Breast epithelium (tissue), 4 donors: ENCODE measurements around the gene XYLT1. TPM values are rescaled to one million over a fixed set of nuclear protein-coding genes. Genes with fewer than 3 reads are reported as not detected.

Experiments
- DNase-seq, 2 donors: peaks; one replicate each; pipeline ENCODE4 v3.0.0-alpha.2; 2019; ENCODE audit warnings: low spot score in 2 of 2
- H3K27ac ChIP-seq, 2 donors: fragments of 200-600 bp; sonication (generic) in 1 of 2; one replicate each; pipeline ENCODE4 v1.5.1; 2016 to 2019; ENCODE audit warnings: mild to moderate bottlenecking in 1 of 2
- H3K27me3 ChIP-seq, 2 donors: fragments of 200-600 bp; sonication (generic) in 1 of 2; one replicate each; pipeline versions ENCODE4 v1.5.1 to v1.6.0; 2017 to 2019; ENCODE audit warnings: control low read depth in 1 of 2, mild to moderate bottlenecking in 1 of 2
- H3K36me3 ChIP-seq: fragments of 200-600 bp; one replicate; pipeline ENCODE4 v1.5.1; 2019
- H3K4me1 ChIP-seq, 2 donors: fragments of 200-600 bp; sonication (generic); one replicate each; pipeline ENCODE4 v1.5.1; 2016 to 2019; ENCODE audit warnings: control low read depth in 1 of 2
- H3K4me3 ChIP-seq, 3 donors: fragments of 200-600 bp; sonication (generic); 1 replicate in 2 of 3; 2 replicates in 1 of 3; pipeline ENCODE4 v1.5.1; 2016 to 2019; ENCODE audit warnings: mild to moderate bottlenecking in 3 of 3, moderate library complexity in 2 of 3
- H3K9me3 ChIP-seq, 2 donors: fragments of 200-600 bp; sonication (generic) in 1 of 2; one replicate each; pipeline ENCODE4 v1.5.1; 2016 to 2019; ENCODE audit warnings: control low read depth in 1 of 2
- POLR2A ChIP-seq: fragments of 450-650 bp; IDR thresholded peaks from one replicate; pipeline ENCODE4 v1.6.1; 2016; ENCODE audit warnings: antibody characterized with exemption, mild to moderate bottlenecking, moderate library complexity
- POLR2AphosphoS5 ChIP-seq, 3 donors: sonication (generic); formaldehyde crosslinking; IDR thresholded peaks; one replicate each; pipeline ENCODE4 v1.6.1; 2017; ENCODE audit warnings: antibody characterized with exemption in 3 of 3
- intact Hi-C: fragments of 100-400 bp; cut with DNase I; formaldehyde crosslinking; loops from one replicate; pipeline ENCODE4 v1.15.1; 2023; ENCODE audit warnings: low total_unique reads
- total RNA-seq, 3 donors: library from RNA; depleted of rRNA; stranded (reverse); fragments of >200 nt; gene quantifications; one replicate each; pipeline ENCODE4 v1.1.0, GENCODE V29; 2016
- TF ChIP-seq, protein P1 (sequence below), 3 donors: fragments of 450-650 bp; IDR thresholded peaks; one replicate each; pipeline ENCODE4 v1.5.1; 2016 to 2017; ENCODE audit warnings: antibody characterized with exemption in 3 of 3, mild to moderate bottlenecking in 3 of 3, moderate library complexity in 3 of 3

The XYLT1 gene
- total RNA-seq, 3 donors from 2014 or later, result 11.9 to 32.8 (median 13.8) TPM

DNA sequence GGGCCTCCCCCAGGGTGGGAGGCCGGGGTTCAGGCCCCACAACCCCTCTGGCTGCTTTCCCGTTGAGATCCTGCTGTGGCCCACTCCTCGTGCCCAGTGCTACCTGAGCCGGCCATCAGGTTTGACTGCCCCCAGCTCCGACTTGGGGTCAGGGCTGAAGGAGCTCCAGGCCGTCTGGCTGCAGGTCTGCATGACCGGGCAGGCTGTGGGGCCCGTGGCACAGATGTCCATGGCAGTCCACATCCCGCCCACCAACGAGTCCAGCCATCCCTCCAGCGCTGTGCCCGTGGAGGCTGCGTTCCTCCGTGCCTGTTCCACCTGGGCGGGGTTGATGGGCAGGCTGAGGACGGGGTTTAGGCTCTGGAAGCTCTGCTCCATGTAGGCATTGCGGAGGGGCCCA lies 362.2 kb downstream of the XYLT1 start:
- H3K27me3 ChIP-seq, result no peaks in the 10 kb centered on the region
- H3K4me3 ChIP-seq, result no peak overlapping the region
- H3K9me3 ChIP-seq, result no peaks in the 10 kb centered on the region
- no peaks in the 10 kb centered on the region for H3K36me3 ChIP-seq
- no peaks in the 10 kb centered on the region for H3K4me1 ChIP-seq
- H3K27ac ChIP-seq, result no peak overlapping the region
- intact Hi-C loops, result no loop called here
- TF ChIP-seq POLR2A (no peak), POLR2AphosphoS5 (IDR thresholded peaks at IDR 0.05) (no peak)
- TF ChIP-seq, protein P1, sequence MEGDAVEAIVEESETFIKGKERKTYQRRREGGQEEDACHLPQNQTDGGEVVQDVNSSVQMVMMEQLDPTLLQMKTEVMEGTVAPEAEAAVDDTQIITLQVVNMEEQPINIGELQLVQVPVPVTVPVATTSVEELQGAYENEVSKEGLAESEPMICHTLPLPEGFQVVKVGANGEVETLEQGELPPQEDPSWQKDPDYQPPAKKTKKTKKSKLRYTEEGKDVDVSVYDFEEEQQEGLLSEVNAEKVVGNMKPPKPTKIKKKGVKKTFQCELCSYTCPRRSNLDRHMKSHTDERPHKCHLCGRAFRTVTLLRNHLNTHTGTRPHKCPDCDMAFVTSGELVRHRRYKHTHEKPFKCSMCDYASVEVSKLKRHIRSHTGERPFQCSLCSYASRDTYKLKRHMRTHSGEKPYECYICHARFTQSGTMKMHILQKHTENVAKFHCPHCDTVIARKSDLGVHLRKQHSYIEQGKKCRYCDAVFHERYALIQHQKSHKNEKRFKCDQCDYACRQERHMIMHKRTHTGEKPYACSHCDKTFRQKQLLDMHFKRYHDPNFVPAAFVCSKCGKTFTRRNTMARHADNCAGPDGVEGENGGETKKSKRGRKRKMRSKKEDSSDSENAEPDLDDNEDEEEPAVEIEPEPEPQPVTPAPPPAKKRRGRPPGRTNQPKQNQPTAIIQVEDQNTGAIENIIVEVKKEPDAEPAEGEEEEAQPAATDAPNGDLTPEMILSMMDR (IDR thresholded peaks at IDR 0.05), result no peak
- DNase-seq, result no peak

DNA sequence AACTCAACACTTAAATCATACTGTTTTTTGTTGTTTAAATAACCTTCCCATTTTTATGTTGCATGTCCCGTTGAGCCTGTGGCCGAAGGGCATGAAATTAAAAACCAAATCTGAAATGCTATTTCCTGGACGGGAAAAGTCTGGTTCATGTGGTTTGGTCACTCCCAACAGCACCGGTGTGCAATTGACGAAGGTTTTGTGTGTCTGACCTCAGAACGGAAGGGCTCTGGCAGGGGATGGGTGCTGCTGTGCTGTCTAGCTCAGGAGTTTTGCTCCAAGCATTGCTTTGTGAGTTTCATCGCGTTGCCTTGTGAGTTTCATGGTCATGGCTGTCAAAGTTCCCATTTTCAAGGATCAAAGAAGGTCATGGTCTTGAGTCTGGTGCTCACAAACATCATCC lies 363.3 kb downstream of the XYLT1 start:
- Histone ChIP-seq H3K27ac (no peak overlapping the region), H3K4me3 (no peak overlapping the region), H3K9me3 (no peaks in the 10 kb centered on the region), H3K4me1 (no peaks in the 10 kb centered on the region), H3K36me3 (no peaks in the 10 kb centered on the region), H3K27me3 (no peaks in the 10 kb centered on the region)
- intact Hi-C loops, result no loop called here
- TF ChIP-seq, protein P1 (IDR thresholded peaks at IDR 0.05), result no peak
- TF ChIP-seq POLR2AphosphoS5 (IDR thresholded peaks at IDR 0.05) (no peak), POLR2A (no peak)
- DNase-seq, result no peak

DNA sequence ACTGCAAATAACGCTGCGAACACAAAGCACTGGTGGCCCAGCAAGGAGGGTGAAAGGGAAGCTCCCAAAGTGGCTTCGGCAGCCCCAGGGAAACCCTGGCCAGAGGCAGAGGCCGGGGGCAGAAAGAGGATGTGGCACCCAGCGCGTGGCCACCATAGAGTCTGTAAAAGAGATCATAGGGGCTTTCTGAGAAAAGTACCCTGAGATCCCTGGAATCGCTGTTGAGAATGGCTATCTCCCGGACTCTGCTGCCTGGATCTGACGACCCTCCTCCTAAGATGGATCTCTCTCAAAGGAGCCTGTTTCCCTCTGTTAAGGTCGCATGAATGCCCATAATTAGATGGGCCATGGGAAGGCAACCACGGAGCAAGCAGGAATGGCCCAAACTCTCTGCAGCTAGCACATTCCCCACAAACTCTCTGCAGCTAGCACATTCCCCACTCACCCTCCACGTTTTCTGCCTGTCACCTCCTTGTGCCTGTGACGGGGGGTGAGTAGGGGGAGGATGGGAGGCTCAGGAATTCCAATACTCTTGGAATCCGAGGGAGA lies 364.4 kb downstream of the XYLT1 start:
- H3K4me3 ChIP-seq, result no peak overlapping the region
- DNase-seq, result no peak
- no peak for TF ChIP-seq POLR2A
- TF ChIP-seq, protein P1 (IDR thresholded peaks at IDR 0.05), result no peak
- no peak for TF ChIP-seq POLR2AphosphoS5 (IDR thresholded peaks at IDR 0.05)
- intact Hi-C loops, result no loop called here
- H3K36me3 ChIP-seq, result no peaks in the 10 kb centered on the region
- no peak overlapping the region for H3K27ac ChIP-seq
- H3K27me3 ChIP-seq, result no peaks in the 10 kb centered on the region
- H3K4me1 ChIP-seq, result no peaks in the 10 kb centered on the region
- no peaks in the 10 kb centered on the region for H3K9me3 ChIP-seq

DNA sequence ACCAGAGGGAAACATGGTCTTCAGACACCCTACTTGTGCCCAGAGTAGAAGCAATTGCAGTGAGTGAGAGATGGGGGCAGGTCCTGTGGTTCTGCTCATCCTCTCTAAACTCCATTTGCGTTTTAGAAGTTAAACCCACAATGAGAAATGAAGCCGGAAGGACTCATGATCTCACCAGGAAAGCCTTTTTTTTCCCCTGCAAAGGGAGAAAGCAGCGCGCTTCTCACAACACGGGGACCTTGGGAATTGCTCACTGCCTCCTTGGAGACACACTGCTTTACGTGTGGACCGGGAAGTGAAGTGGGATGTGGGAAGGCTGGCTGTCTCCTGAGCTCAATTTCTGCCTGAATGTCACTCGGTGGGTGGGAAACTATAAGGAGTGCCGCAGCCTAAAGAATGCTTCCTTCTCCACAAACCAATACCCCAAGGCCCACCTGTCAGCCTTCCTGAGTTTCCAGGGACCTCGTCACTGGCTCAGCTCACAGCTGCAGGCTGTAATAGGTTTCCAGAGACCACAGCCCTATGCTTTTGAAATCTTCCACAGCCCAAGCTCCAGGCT lies 365.4 kb downstream of the XYLT1 start:
- intact Hi-C loops, result no loop called here
- H3K9me3 ChIP-seq, result no peaks in the 10 kb centered on the region
- H3K4me1 ChIP-seq, result no peaks in the 10 kb centered on the region
- no peak overlapping the region for H3K4me3 ChIP-seq
- H3K27me3 ChIP-seq, result no peaks in the 10 kb centered on the region
- TF ChIP-seq, protein P1 (IDR thresholded peaks at IDR 0.05), result no peak
- TF ChIP-seq POLR2AphosphoS5 (IDR thresholded peaks at IDR 0.05) (no peak), POLR2A (no peak)
- DNase-seq, result no peak
- H3K27ac ChIP-seq, result no peak overlapping the region
- H3K36me3 ChIP-seq, result no peaks in the 10 kb centered on the region

DNA sequence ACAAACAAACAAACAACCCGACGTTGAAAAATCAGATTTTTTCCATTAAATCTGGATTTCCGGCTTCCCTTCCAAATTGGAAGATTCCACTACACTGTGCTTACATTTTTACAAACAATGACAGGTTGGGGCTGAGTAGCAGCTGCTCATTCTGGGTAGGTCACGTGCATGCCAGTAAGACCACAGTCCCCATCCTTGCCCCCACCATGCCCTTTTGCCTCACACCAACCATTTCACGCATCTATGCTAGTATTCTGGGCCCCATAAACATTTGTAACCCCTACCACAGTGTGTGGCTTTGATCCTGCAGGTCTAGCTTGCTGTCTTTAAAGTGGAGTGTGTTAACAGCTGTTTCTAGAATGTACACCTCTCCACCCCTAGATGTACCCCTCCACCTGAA lies 366.1 kb downstream of the XYLT1 start:
- intact Hi-C loops, result no loop called here
- Histone ChIP-seq H3K36me3 (no peaks in the 10 kb centered on the region), H3K4me1 (no peaks in the 10 kb centered on the region), H3K9me3 (no peaks in the 10 kb centered on the region), H3K27me3 (no peaks in the 10 kb centered on the region), H3K4me3 (no peak overlapping the region), H3K27ac (no peak overlapping the region)
- DNase-seq, result no peak
- TF ChIP-seq POLR2A (no peak), POLR2AphosphoS5 (IDR thresholded peaks at IDR 0.05) (no peak)
- TF ChIP-seq, protein P1 (IDR thresholded peaks at IDR 0.05), result no peak
